Tibial nerve (tissue), 4 donors: ENCODE data around the gene PLK5. TPM values are rescaled to one million over a fixed set of nuclear protein-coding genes. Genes with fewer than 3 reads are reported as not detected.

ENCODE experiments used
- DNase-seq, 2 donors: peaks; one replicate each; pipeline ENCODE4 v3.0.0-alpha.2; 2019; ENCODE audit warnings: low spot score in 2 of 2
- H3K27ac ChIP-seq, 4 donors: fragments of 200-600 bp; sonication (generic) in 3 of 4; one replicate each; pipeline ENCODE4 v1.5.1; 2017 to 2019; ENCODE audit warnings: mild to moderate bottlenecking in 1 of 4
- H3K27me3 ChIP-seq, 2 donors: fragments of 200-600 bp; sonication (generic) in 1 of 2; one replicate each; pipeline versions ENCODE4 v1.5.1 to v1.6.0; 2017 to 2019
- H3K36me3 ChIP-seq, 3 donors: fragments of 200-600 bp; sonication (generic); one replicate each; pipeline ENCODE4 v1.5.1; 2018 to 2019
- H3K4me1 ChIP-seq, 4 donors: fragments of 200-600 bp; sonication (generic) in 3 of 4; one replicate each; pipeline ENCODE4 v1.5.1; 2017 to 2019
- H3K4me3 ChIP-seq, 4 donors: fragments of 200-600 bp; sonication (generic) in 3 of 4; one replicate each; pipeline ENCODE4 v1.5.1; 2017 to 2019; ENCODE audit warnings: mild to moderate bottlenecking in 1 of 4, moderate library complexity in 1 of 4
- H3K9me3 ChIP-seq, 4 donors: fragments of 200-600 bp; sonication (generic) in 3 of 4; one replicate each; pipeline ENCODE4 v1.5.1; 2017 to 2019
- EP300 ChIP-seq, 2 donors: sonication (generic); formaldehyde crosslinking; IDR thresholded peaks; one replicate each; pipeline ENCODE4 v1.6.1; 2017; ENCODE audit warnings: antibody characterized with exemption in 2 of 2, mild to moderate bottlenecking in 1 of 2
- POLR2A ChIP-seq, 2 donors: fragments of 450-650 bp; IDR thresholded peaks; one replicate each; pipeline ENCODE4 v1.6.1; 2017; ENCODE audit warnings: antibody characterized with exemption in 2 of 2, mild to moderate bottlenecking in 2 of 2, moderate library complexity in 2 of 2
- WGBS, 2 donors: methylation state at CpG; one replicate each; pipeline ENCODE4 v1.1.5; 2018; 5-methylcytosine and 5-hydroxymethylcytosine counted together
- total RNA-seq, 4 donors: library from RNA; depleted of rRNA; stranded (reverse); fragments of >200 nt; gene quantifications; one replicate each; pipeline ENCODE4 v1.1.0, GENCODE V29; 2016
- TF ChIP-seq, protein P1 (sequence below), 5 experiments: fragments of 200-600 bp in 3 of 5; fragments of 450-650 bp in 2 of 5; sonication (generic) in 3 of 5; IDR thresholded peaks; one replicate each; pipeline ENCODE4 v1.5.1; 2016 to 2019; ENCODE audit warnings: antibody characterized with exemption in 5 of 5, mild to moderate bottlenecking in 3 of 5, moderate library complexity in 2 of 5

The PLK5 gene
- total RNA-seq, 4 donors from 2014 or later, result 0.21 to 6.3 (median 1.1) TPM

DNA sequence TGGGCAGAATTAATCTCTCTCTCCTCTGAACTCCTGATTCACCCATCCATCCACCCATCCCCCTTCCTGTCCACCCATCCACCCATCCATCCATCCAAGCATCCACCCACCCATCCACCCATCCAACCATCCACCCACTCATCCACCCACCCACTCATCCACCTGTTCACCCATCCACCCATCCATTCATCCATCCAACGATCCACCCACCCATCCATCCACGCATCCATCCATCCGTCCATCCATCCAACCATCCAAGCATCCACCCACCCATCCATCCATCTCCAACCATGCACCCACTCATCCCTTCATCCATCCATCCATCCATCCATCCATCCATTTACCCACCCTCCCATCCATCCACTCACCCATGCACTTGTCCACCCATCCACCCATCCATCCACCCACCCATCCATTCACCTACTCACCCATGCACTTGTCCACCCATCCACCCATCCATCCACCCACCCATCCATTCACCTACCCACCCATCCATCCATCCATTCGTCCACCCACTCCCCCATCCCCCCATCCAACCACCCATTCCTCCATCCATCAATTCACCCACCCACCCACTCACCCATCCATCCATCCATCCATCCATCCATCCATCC, 25.6 kb downstream of the PLK5 start:
- Histone ChIP-seq H3K4me3 (no peak overlapping the region), H3K27ac (no peak overlapping the region), H3K9me3 (no peaks in the 10 kb centered on the region), H3K4me1 (peaks cover 0 to 7% (median 0%) of the 10 kb centered on the region in 4 donors), H3K27me3 (peaks cover 0 to 14% of the 10 kb centered on the region in 2 donors), H3K36me3 (peaks cover 0 to 5% (median 0%) of the 10 kb centered on the region in 3 donors)
- 87 to 93% methylated on average over 4 of the region's 4 CpGs for WGBS, 2 donors
- no peak for DNase-seq
- TF ChIP-seq EP300 (IDR thresholded peaks at IDR 0.05) (no peak), POLR2A (IDR thresholded peaks at IDR 0.05) (no peak)
- TF ChIP-seq, protein P1, sequence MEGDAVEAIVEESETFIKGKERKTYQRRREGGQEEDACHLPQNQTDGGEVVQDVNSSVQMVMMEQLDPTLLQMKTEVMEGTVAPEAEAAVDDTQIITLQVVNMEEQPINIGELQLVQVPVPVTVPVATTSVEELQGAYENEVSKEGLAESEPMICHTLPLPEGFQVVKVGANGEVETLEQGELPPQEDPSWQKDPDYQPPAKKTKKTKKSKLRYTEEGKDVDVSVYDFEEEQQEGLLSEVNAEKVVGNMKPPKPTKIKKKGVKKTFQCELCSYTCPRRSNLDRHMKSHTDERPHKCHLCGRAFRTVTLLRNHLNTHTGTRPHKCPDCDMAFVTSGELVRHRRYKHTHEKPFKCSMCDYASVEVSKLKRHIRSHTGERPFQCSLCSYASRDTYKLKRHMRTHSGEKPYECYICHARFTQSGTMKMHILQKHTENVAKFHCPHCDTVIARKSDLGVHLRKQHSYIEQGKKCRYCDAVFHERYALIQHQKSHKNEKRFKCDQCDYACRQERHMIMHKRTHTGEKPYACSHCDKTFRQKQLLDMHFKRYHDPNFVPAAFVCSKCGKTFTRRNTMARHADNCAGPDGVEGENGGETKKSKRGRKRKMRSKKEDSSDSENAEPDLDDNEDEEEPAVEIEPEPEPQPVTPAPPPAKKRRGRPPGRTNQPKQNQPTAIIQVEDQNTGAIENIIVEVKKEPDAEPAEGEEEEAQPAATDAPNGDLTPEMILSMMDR (IDR thresholded peaks at IDR 0.05), result no peak

DNA sequence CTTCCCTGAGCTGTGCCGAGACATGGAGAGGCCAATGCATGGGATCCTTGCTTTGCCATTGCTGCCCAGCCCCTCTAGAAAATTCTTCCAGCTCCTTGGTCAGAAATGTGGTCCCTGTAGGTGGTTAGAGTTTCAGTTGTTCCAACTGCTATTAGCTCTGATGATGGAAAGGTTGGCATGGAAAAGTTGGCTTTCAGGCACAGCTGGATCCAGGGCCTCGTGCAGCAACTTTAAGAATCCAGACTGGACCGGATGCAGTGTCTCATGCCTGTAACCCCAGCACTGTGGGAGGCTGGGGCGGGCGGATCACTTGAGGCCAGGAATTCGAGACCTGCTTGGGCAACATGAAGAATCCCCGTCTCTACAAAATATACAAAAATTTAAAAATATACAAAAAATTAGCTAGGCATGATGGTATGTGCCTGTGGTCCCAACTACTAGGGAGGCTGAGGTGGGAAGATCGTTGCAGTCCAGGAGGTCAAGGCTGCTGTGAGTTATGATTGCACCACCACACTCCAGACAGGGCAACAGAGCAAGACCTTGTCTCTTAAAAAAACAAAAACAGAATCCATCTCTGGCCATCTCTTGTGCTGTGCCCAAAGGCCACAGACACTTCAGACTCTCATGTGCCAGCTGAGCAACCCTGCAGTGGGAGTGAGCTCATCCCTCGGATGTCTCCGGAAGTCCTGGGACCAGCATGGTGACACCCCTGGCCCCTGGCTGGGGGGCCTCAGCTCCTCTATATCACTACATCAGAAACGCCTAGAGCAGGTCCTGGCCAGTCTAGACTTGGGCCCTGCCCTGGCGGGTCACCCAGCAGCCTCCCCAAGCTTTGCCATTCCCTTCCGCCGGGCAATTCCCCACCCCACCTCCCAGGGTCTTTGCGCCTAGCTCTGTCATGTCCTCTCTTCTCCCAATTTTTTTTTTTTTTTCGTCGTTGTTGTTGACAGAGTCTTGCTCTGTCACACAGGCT, 27.5 kb downstream of the PLK5 start:
- peaks cover 0 to 1% (median 0%) of the 10 kb centered on the region in 4 donors for H3K4me1 ChIP-seq
- H3K36me3 ChIP-seq, result peaks cover 0 to 19% (median 2%) of the 10 kb centered on the region in 3 donors
- H3K4me3 ChIP-seq, result no peak overlapping the region
- 77 to 81% methylated on average over 17 of the region's 17 CpGs for WGBS, 2 donors
- TF ChIP-seq EP300 (IDR thresholded peaks at IDR 0.05), result no peak
- TF ChIP-seq, protein P1 (IDR thresholded peaks at IDR 0.05), result no peak
- no peak for TF ChIP-seq POLR2A (IDR thresholded peaks at IDR 0.05)
- peaks cover 0 to 4% of the 10 kb centered on the region in 2 donors for H3K27me3 ChIP-seq
- no peak overlapping the region for H3K27ac ChIP-seq
- no peak for DNase-seq
- H3K9me3 ChIP-seq, result no peaks in the 10 kb centered on the region

DNA sequence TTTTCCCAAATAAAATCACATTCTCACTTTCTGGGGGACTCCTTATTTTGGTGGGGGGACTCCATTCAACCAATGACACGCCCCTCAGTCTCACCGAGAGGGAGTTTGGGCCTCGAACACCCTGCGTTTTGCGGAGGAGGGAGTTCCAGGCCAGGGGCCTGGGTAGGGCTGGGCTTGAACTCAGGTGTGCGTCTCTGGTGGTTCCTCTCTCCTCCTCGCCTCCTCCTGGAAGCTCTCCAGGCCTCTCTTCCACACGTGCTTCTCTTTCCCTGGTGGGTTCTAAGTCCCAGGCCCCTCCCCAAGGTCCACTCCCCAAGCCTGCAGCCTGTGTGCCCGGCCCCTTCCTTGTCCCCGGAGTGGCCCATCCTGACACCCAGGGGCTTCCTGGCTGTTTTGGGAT, 29.5 kb downstream of the PLK5 start:
- Histone ChIP-seq H3K36me3 (peaks cover 0 to 25% (median 2%) of the 10 kb centered on the region in 3 donors), H3K27ac (no peak overlapping the region), H3K4me1 (no peaks in the 10 kb centered on the region), H3K27me3 (no peaks in the 10 kb centered on the region), H3K9me3 (no peaks in the 10 kb centered on the region), H3K4me3 (no peak overlapping the region)
- DNase-seq, result no peak
- TF ChIP-seq EP300 (IDR thresholded peaks at IDR 0.05) (no peak), POLR2A (IDR thresholded peaks at IDR 0.05) (no peak)
- TF ChIP-seq, protein P1 (IDR thresholded peaks at IDR 0.05), result no peak
- WGBS, 2 donors, result 81 to 84% methylated on average over 10 of the region's 10 CpGs

DNA sequence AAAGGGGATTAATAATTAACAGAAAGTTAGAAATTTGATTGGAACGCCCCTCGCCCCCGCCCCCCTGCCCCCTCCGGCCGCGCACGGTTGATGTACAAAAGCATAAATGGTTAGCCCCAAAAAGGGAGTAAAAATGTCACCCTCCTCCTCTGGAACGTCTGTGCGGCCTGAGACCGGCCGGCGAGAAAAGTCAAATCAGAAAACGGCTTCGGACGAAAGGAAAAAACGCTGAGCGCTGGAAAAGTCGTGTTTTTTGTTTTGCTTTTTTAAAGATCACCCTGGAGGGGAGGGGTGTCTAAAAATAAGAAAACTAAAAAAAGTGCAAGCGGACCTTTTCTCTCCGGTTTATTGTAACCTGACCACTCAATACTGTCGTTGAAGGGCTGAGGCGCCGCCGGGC, 31.1 kb downstream of the PLK5 start:
- 80 to 85% methylated on average over 24 of the region's 24 CpGs for WGBS, 2 donors
- H3K9me3 ChIP-seq, result no peaks in the 10 kb centered on the region
- TF ChIP-seq, protein P1 (IDR thresholded peaks at IDR 0.05), result no peak
- no peak for TF ChIP-seq POLR2A (IDR thresholded peaks at IDR 0.05)
- no peak for TF ChIP-seq EP300 (IDR thresholded peaks at IDR 0.05)
- H3K36me3 ChIP-seq, result peaks cover 0 to 25% (median 2%) of the 10 kb centered on the region in 3 donors
- no peaks in the 10 kb centered on the region for H3K4me1 ChIP-seq
- no peak overlapping the region for H3K4me3 ChIP-seq
- no peak for DNase-seq
- H3K27me3 ChIP-seq, result no peaks in the 10 kb centered on the region
- no peak overlapping the region for H3K27ac ChIP-seq
